ENCODE measurements around the gene CMIP.

CMIP gene

GRCh38 chr16:81539759-81540472 lies 95.3 kb downstream of the CMIP start:
- DNase-seq = no peak

- no peak for DNase-seq
Observed at GRCh38 chr16:81541314-81541713, 96.7 kb downstream of the CMIP start.

GRCh38 chr16:81542609-81543570 lies 98.3 kb downstream of the CMIP start:
- no peak for DNase-seq

- DNase-seq = no peak
Observed at GRCh38 chr16:81543571-81543970, 99.0 kb downstream of the CMIP start.

GRCh38 chr16:81544261-81544660 lies 99.7 kb downstream of the CMIP start:
- no peak for DNase-seq

GRCh38 chr16:81544700-81545271 lies 100.2 kb downstream of the CMIP start:
- no peak for DNase-seq

- no peak for DNase-seq
Observed at GRCh38 chr16:81545470-81546250, 101.1 kb downstream of the CMIP start.

GRCh38 chr16:81546781-81547180 lies 102.2 kb downstream of the CMIP start:
- no peak for DNase-seq

- no peak for DNase-seq
Observed at GRCh38 chr16:81547194-81547938, 102.8 kb downstream of the CMIP start.

GRCh38 chr16:81547939-81548216 lies 103.3 kb downstream of the CMIP start:
- DNase-seq = no peak

GRCh38 chr16:81548551-81548875 lies 103.9 kb downstream of the CMIP start:
- DNase-seq = no peak

- no peak for DNase-seq
Observed at GRCh38 chr16:81548876-81549546, 104.4 kb downstream of the CMIP start.

GRCh38 chr16:81549547-81550431 lies 105.2 kb downstream of the CMIP start:
- DNase-seq = no peak

GRCh38 chr16:81550432-81550808 lies 105.8 kb downstream of the CMIP start:
- no peak for DNase-seq

- peak; percentile 27 for DNase-seq
Observed at GRCh38 chr16:81551151-81551808, 106.7 kb downstream of the CMIP start.

- DNase-seq = no peak
Observed at GRCh38 chr16:81551821-81552304, 107.3 kb downstream of the CMIP start.

- no peak for DNase-seq
Observed at GRCh38 chr16:81552743-81553079, 108.1 kb downstream of the CMIP start.

GRCh38 chr16:81553080-81553813 lies 108.6 kb downstream of the CMIP start:
- DNase-seq = no peak

GRCh38 chr16:81553814-81554675 lies 109.4 kb downstream of the CMIP start:
- DNase-seq = no peak
